NCI-H1694 (cell line): ENCODE measurements around the gene SLBP.

Experiments
- DNase-seq: peaks from one replicate; lab custom pipeline; 2025; lab: John Stamatoyannopoulos, UW

SLBP gene

DNA sequence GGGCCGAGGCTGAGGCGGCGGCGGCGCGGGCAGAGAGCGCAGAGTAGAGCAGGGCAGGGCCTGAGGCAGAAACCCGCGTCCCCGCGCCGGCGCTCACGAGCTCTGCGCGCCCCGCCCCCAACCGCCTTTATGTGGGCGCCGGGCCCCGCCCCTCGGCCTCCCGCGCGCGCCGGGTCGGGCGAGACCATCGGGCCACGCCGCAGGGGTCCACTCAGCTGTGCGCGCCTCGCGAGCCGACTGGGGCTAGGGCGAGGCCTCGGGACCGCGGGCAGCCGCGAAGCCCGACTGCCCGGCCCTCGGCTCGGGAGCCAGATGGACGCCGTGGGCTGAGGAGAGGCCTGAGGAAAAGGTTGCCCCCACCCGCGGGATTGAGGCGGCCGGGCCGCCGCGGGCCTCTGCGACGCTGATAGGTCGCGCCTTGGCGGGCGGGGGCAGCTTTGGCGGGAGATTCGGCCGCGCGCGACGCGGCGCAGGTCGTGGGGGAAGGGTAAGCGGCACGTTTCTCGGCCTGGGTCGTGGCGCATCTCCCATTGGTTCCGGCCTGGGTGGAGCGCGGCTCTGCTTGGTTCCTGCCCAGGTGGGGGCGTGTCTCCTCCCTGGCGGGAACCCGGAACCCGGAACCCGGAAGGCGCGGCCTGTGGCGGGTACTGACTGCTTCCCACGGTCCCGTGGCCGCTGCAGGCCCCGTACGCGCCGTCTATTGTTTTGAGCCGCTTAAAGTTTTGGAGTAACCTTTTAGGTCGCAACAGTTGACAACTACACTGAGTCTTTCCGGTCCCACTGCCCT is at the start of gene SLBP:
Gene SLBP (minus strand): TSS at position 104 of the 787 bp plus-strand sequence. CDS start 131 bp downstream, outside the sequence.
- DNase-seq = peak; percentile 81

DNA sequence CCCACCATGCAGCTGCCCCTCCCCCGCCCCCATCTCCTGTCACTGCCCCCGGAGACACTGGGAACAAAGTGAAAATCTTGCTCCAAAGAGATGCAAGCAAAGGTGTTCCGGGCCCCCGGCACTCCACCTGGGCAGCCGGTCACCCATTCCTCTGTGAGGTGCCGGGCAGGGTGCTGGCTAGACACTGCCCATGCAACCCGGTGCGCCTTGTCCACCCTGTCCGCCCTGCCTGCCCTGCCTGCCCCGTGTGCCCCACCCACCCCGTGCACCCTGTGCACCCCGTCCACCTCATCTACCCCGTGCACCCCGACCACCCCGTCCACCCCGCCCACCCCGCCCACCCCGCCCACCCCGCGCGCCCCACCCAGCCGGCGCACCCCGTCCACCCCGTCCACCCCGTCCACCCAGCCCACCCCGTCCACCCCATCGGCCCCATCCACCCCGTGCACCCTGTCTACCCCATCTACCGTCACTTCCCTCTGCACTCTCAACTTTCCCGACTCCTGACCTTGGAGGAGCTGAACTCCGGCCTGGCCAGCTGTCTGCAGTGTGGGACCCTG is 49.1 kb upstream of the SLBP start:
- no peak for DNase-seq

DNA sequence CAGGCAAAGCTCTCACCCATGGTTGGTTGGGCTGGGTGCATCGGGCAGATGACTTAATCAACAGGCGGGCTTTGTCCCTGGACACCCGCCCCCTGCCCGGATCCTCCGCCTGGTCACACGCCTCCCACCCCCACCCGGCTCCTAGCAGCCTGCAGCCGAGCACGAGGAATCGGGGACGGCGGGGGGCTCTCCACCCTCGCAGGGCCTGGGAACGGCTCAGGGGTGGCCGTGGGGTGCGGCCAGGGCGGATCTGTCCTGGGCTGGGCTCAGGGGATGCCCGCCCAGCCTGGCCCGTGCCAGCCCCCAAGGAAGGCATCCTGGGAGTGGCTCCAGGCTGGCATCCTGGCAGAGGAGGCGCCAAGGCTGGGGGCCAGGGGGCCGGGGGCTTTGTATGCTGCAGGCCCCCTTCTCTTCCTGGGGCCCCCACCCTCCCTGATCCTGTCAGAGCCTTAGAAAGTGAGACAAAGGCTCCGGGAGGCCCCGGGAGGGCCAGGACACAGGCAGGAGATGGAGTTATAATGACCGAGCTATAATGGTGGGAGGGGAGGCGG is 48.5 kb upstream of the SLBP start:
- DNase-seq = no peak

DNA sequence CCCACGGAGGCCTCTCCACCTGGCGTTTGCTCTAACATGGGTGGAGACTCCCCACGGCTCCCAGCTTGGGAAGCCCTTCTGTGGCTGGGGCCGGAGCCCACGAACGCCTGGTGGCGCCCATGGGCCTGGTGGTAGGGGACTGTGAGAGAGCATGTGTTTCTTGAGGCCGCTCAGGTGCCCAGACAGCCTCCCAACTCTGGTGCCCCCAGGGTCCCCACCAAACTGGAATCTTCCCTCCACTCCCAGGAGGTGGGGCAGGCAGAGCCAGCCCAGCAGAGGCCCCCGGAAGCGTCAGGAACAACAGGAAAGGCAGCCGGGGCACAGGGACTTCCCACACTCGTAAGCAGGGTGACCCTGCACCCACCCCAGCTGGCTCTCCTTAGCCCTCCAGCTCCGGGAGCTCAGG is 47.7 kb upstream of the SLBP start:
- no peak for DNase-seq

DNA sequence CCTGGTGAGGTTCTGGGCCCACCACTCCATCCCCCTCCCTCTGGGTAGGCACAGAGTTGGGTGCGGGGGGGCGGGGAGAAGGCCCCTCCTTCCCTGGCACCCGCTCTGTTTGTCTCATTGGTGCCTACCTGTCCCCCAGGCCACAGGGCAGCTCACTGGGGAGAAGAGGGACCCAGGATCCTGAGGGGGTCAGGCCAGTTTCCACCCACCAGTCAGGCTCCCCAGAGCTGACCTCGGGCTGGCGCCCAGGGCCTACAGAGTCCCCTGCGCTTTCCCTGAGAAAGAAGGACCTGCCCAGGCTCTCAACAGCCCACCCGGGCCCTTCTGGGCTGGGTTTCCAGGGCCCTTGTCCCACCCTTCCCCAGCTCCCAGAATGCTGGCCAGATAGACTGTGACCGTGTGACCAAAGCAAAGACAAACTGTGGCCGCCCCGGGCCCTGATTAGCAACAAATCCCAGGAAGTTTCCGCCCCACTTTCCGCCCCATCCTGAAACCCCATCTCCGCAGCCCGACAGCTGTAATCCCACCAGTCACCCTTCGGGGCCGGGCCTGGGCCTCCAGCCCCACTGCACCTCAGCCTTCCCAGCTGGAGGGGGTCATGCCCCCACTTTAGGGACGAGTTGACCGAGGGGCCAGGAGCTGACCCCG is 47.2 kb upstream of the SLBP start:
- no peak for DNase-seq

DNA sequence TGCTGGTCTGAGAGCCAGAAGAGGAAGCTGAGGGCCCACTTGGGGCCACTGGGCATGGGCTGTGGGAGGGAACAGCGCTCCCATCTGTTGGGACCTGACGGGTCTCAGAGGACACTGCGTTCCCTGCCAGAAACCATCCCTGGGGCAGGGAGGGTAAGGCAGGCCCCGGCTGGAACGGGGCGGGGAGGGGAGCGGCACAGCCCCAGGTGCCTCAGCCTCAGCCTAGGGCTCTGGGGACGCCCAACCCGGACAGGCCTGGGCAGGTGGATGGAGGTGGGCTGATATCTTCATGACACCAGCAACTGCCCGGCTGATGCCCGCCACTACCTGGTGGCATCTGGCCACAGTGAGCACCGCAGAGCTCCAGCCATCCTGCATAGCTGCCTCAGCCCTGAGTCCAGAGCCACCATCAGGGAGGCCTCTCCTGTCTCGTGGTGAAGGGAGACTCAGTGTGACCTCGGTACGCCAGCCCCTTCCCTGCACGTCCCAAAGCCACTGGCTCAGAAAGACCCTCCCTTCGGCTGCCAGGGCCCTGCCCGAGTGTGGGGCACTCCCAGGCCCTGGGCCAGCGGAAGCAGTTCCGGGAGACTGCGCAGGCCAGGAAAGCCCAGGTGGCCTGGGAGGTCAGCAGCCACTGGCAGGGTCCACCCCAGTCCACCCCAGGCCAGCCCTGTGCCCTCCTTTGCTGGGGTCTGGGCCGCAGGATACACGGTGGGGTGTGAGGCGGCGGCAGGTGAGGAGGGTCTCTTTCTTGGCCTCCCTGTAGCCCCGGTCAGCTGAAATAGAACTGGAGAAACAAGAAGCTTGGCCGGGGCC is 46.4 kb upstream of the SLBP start:
- no peak for DNase-seq

DNA sequence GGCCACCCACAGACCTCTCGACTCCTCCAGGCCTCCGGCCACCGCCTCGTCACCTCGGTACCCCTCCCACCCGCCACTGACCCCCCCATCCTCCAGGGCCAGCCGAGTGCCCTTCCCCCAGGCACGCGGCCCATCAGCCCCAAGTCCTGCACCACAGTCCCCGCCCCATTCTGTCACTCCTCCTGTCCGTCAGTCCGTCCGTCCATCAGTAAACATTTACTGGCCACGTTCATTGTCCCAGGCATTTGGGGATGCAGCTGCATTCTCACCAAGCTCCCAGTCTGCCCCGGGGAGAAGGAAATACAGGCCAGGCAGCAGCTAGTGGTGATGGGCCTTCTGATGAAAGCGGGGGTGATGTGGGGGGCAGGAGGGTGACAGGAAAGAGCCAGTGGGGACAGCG is 45.7 kb upstream of the SLBP start:
- no peak for DNase-seq

DNA sequence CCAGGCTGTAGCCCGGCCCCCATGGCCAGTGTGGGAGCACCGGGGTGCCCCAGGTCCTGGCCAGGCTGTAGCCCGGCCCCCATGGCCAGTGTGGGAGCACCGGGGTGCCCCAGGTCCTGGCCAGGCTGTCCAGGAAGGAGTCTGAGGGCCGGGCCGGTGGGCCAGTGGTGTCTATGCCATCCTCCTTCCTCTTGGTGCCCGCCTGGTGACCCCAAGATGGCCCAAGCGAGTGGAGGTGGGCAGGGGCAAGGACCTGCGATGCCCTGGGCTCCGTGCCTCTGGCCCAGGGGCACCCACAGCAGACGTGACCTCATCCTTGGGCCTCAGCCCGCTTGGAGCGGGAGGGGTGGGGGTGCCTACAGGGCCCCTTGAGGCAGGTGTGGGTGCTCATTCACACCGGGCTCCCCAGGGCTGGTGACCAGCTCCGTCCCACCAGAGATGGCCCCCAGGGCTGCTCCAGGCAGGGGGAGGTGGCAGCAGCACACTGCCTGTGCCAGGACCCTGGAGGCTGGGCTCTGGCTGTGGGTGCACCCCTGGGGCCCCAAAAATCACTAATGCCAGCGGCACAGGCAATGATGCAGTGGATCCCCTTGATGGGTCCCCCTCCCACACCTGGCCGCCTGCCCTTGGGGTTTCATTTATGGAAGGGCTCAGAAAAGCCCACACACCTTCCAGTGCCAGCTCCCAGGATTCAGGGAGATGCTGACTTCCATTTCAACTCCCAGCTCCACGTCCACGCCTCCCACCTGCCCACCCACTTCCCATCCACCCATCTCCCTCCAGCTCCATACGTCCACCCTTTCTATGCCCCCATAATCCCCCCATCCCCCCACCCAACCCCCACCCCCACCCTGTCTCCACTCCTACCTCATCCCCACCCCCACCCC is 45.0 kb upstream of the SLBP start:
- no peak for DNase-seq

DNA sequence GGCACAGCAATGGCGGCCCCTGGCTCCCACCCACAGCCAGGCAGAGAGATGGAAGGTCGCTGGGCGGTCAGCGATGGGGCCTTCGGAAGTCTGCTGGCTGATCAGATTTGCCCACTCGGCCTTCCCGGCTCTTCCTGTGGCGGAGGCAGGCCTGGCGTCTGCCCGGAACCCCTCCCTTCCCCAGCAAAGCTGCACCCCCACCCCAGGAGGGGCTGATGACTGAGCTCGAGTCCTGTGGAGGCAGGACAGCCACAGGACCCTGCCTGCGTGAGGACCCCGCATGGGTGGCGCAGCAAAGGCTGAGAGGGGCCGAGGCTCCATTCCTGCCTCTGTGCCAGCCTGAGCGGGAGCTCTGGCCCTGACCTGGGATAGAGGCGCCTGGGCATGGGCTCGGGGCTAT is 44.0 kb upstream of the SLBP start:
- no peak for DNase-seq

DNA sequence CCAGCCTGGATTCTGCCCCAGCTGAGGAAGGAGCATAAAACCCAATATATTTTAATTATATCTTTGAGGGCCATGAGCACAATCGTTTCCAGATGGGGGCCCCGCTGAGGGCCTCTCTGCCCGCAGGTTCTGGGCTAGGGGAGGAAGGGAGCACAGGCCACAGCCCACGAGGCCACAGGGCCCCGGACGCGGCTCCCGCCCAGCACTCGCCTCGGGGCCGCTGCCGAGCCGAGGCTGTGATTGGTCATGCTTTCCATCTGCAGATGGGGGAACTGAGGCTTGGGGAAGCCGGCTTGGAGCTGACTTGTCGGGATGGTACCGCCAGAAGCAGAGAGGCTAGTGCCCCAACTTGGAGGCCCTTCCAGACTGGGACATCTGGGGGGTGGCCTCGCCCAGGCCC is 43.2 kb upstream of the SLBP start:
- no peak for DNase-seq

DNA sequence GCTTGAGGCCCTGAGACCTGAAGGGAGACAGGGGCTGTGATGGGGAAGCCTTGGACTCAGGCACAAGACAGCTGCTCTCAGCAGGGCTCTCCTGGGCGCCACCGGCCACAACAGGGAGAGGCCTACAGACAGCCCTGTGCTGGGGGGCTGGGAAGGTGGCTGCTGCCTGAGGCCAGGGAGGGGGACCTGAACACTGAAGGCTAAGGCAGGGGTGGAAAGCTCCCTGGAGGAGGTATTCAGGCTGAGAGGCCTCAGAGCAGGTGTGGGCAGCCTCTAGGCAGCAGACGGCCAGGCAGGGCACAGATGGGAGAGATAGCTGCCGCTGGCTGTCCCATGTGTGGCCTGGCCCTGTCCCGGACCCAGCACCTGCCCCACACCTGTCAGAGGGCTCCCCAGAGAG is 42.2 kb upstream of the SLBP start:
- DNase-seq = no peak

DNA sequence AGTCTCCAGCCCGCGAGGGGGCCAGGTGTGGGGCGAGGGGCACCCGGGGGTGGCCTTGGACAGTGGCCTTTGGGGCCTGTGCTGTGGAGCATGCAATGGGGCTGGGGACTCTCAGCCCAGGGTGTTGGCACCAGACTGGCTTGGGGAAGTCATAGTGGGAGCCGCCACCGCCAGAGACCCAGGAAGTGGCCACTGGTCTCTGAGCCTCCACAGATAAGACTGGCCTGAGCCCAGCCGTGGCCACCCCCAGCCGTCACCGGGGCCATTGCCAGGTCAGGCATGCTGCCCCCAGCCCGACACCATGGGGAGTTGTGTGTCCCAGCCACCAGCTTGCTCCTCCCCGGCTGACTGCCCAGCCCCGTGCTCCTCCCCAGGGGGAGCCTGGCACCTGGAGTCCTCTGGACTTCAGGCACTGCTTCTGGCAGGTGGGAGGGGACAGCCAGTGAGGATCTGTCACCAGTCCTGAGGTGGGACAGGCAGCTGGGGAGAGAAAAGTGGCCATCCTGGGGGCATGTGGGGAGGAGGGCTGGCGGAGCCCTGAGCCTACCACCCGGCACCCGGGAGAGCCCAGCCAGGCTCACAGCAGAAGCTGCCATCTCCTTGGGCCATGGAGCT is 41.7 kb upstream of the SLBP start:
- no peak for DNase-seq

DNA sequence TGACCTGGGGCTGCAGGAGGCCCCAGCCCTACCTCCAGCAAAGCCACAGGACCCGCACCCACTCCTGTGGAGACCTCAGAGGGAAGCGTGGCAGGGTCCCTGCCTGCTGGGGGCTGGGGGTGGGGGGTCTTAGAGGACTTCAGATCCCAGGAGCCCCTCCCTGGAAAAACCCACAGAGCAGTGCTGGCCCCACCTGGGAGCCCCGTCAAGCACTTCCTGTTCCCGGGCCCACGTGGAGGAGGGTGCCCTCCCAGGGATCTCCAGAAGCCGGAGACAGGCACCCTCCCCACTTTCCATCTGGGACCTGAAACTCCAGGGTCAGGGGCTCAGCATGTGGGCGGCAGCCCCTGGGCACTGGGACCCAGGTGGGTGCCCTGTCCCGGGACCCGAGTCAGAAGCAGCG is 41.2 kb upstream of the SLBP start:
- DNase-seq = no peak

DNA sequence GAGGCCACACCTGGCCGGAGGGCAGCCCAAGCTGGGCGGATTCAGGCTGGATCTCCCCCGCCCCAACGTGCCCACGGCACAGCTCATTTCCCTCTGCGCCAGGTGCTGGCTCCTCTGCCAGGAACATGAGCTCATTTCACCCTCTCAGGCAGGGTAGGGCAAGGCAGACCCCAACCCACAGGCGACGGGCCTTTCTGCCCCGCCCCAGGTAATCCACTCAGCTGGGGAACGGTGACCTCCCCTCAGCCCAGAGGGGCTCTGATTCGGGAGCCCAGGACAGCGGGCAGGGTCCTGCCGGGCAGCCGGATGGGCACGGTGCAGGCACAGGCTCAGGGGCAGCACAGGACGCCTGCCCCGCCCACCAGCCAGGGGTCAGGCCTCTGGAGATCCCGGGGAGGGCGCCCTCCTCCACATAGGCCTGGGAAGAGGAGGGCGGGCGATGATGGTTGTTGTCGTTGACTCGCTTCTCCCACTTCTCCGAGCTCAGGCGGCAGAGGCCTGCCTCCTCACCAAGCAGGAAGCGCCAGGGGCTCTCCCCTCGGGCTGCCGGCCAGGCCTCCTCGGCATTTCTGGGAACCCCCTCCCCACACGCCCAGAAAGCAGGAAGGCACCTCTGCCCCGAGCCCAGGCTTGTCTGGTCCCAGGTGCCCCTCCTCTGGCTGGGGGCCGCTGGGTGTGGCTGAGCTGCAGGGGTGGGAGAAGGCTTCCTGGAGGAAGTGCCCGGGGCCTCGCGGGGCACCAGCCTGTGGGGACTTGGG is 40.3 kb upstream of the SLBP start:
- DNase-seq = no peak

DNA sequence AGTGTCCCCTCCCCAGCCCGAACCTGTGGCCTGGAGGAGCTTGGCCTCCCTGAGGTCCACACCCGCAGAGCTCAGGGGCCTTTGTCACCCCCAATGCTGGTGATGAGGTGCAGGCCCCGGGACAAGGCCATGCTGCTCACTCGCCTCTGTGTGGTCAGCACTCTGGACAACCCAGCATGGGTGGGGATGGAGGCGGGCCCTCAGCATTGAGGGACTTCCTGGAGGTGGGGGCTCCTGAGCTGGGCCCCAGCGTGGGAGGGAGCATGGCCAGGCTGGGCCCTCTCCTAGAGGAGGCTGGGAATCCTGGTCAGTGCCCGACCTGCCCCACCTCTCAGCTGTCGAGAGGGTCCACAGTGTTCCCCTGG is 39.8 kb upstream of the SLBP start:
- no peak for DNase-seq

DNA sequence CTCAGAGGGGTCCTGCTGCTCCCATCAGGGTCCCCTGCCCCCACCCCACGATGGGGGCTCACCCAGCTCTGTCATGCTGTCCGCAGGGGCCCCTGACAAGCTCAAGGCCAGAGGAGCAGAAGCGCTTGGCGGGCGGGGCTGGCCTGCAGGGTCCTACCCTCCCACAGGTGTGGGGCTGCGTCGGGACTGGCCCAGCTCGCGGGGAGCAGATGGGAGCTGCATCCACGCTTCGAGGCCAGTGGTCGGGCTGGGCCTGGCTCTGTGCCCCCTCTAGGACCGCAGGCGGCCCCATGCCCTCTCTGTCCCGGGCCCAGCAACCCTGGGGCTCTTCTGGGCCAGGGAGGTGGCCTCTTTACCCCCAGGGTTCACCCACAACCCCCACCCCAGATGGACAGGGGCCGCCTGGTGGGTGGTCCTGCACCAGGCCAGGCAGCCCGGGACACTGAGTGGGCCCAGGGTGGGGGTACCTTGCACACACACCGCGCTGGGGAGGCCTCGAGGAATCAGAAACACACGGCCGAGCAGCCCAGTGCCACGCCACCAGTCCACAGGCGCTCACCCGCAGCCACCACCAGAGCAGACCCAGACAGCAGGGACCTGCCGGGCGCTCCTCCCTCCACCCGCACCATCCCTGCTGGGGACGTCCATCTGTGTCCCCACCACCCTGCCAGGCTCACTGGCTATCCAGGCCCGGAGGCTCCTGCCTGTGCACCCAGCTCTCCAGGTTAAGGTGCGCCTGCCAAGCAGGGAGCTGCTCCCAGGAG is 39.2 kb upstream of the SLBP start:
- DNase-seq = no peak

DNA sequence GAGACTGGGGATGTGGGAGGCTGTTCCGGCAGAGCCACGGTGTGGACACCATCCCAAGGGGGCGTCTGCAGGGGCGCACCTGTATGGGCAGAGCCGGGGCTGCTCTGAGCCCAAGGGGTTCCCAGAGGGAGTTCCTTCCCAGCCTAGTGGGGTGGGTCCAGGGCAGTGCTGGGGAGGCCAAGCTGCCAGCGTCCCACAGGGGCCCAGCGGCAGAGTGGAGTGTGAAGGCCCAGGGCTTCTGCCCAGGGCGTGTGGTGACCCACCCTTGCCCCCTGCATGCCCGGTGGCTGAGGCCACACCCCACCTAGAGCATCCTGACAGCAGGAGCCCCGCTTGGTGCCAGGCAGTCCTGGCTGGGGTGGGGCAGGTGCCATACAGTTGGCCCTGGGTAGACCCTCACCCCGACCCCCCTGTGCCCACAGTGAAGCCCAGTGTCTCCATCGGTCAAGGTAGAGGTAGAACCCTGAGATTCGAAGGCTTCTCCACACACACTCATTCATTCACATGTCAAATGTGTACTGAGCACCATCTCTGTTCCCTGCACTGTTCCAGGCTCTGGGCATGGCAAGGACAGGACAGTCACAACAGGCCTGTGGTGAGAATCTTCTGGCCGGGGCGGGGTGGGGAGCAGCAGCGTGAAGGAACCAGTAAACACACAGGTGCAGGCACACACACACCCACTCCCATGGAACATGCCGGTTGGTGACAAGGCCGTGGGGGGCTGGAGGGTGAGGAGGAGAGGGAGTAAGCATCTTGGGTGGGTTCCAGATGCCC is 38.4 kb upstream of the SLBP start:
- no peak for DNase-seq

DNA sequence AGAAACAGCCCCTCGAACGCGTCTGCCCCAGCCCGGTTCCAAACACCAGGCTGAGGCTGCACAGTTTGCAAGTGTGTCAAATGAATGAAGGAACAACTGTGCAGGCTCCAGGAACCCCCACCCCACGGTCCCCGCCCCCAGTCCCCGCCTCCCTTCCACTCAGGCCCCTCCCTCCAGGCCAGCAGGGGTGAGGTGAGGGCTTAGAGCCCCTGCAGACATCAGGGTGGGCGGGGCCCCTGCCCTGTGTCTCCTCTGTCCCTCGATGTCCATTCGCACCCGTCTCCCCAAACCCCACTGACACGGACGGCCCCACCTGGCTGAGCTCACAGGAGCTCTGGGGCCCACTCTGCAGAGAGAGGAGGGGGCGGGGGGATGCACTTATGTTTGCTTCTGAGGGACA is 37.7 kb upstream of the SLBP start:
- DNase-seq = no peak

DNA sequence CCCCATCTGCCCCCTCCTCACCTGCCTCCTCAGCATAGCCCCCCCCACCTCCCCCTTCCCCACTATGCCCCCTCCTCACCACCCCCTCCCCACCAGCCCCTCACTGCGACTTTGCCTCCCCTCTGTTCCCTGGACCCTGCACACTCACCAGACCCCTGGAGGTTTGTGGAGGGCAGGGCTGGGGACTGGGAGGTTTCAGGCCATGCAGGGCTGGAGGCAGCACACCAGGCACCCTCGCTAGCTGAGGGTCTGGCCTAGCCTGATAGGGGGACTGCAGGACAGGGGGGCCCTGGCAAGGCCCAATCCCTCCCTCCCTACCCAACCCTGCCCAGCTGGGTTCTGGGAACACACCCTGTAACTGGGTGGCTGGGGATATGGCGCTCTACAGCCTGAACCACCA is 37.3 kb upstream of the SLBP start:
- DNase-seq = no peak
